ENCODE results near the gene PAXIP1. TPM values are rescaled to one million over a fixed set of nuclear protein-coding genes. Genes with fewer than 3 reads are reported as not detected.
"Not testable (repeated sequence)": the region's sequence is repeated elsewhere in the genome, so short reads cannot be mapped to it uniquely, and the experiment has no call there.

The PAXIP1 gene
- total RNA-seq, 2 donors from 2014 or later: 4.4 to 8.6 TPM

DNA sequence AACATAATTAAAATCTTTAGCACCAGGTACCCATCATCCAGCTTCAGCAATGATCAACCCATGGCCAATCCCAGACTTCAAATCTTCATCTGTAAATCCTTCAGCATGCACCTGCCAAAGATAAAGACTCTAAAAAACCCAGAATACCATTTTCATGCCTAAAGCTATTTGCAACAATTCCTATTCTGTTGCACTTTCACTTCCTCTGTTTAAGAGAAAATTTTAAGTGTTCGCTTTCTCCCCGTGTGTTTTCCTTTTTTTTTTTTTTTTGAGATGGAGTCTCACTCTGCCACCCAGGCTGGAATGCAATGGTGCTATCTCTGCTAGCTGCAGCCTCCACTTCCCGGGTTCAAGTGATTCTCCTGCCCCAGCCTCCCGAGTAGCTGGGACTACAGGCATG, 35.4 kb upstream of the PAXIP1 start:
- H3K4me1 ChIP-seq: no peaks in the 10 kb centered on the region
- intact Hi-C loops (cut with DNase I): no loop called here
- no peak overlapping the region for H3K27ac ChIP-seq
- H3K27me3 ChIP-seq: no peaks in the 10 kb centered on the region
- no peak overlapping the region for H3K4me3 ChIP-seq
- ATAC-seq (no peak), DNase-seq (no peak)
- no peaks in the 10 kb centered on the region for H3K36me3 ChIP-seq (replicated peaks in 1 of 2; ENCODE audit: insufficient read depth in 1 of 2, low read depth in 2 of 2)
- H3K9me3 ChIP-seq: no peaks in the 10 kb centered on the region
- TF ChIP-seq, protein P1, sequence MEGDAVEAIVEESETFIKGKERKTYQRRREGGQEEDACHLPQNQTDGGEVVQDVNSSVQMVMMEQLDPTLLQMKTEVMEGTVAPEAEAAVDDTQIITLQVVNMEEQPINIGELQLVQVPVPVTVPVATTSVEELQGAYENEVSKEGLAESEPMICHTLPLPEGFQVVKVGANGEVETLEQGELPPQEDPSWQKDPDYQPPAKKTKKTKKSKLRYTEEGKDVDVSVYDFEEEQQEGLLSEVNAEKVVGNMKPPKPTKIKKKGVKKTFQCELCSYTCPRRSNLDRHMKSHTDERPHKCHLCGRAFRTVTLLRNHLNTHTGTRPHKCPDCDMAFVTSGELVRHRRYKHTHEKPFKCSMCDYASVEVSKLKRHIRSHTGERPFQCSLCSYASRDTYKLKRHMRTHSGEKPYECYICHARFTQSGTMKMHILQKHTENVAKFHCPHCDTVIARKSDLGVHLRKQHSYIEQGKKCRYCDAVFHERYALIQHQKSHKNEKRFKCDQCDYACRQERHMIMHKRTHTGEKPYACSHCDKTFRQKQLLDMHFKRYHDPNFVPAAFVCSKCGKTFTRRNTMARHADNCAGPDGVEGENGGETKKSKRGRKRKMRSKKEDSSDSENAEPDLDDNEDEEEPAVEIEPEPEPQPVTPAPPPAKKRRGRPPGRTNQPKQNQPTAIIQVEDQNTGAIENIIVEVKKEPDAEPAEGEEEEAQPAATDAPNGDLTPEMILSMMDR (IDR thresholded peaks at IDR 0.05): no peak
- TF ChIP-seq POLR2A (IDR thresholded peaks at IDR 0.05): no peak
- 80 to 83% methylated on average over 4 of the region's 4 CpGs for WGBS, 2 donors

DNA sequence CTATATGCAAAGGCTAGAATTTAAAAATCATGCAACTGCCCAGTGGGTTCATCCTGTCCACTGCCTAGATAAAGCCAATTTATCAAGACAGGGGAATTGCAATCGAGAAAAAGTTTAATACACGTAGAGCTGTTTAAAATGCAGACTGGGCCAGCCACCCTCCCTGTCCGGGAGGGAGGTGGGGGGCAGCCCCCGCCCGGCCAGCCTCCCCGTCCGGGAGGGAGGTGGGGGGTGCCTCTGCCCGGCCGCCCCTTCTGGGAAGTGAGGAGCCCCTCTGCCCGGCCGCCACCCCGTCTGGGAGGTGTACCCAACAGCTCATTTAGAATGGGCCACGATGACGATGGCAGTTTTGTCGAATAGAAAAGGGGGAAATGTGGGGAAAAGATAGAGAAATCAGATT, 31.6 kb upstream of the PAXIP1 start:
- H3K27me3 ChIP-seq; H3K4me1 ChIP-seq; intact Hi-C loops (cut with DNase I); ATAC-seq; H3K4me3 ChIP-seq; DNase-seq; H3K9me3 ChIP-seq; H3K36me3 ChIP-seq (replicated peaks in 1 of 2; ENCODE audit: insufficient read depth in 1 of 2, low read depth in 2 of 2); H3K27ac ChIP-seq: not testable (repeated sequence)
- 85 to 92% methylated on average over 13 of the region's 15 CpGs for WGBS, 2 donors

DNA sequence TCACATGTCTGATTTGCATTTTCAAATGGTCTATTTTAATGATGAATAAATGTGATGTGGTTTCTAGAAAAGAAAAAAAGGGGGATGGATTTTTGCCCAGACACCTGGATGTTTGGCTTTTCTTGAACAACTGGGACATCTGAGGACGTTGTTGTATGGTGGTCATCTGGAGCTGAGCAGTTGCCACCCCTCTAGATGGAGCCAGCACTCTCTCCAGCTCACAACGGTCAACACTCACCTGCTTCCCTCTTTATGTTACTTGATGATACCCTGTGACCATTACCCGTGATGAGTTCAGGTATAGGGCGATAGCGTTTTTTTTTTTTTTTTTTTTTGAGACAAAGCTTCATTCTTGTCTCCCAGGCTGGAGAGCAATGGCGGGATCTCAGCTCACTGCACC, 30.1 kb upstream of the PAXIP1 start:
- WGBS, 2 donors: 57 to 59% methylated on average over 6 of the region's 6 CpGs
- intact Hi-C loops (cut with DNase I): no loop called here
- Histone ChIP-seq H3K36me3 (replicated peaks in 1 of 2; ENCODE audit: insufficient read depth in 1 of 2, low read depth in 2 of 2) (no peaks in the 10 kb centered on the region), H3K27me3 (no peaks in the 10 kb centered on the region), H3K9me3 (no peaks in the 10 kb centered on the region), H3K27ac (no peak overlapping the region), H3K4me3 (no peak overlapping the region), H3K4me1 (no peaks in the 10 kb centered on the region)
- DNase-seq (no peak), ATAC-seq (no peak)
- TF ChIP-seq POLR2A (IDR thresholded peaks at IDR 0.05): no peak
- TF ChIP-seq, protein P1 (IDR thresholded peaks at IDR 0.05): no peak

DNA sequence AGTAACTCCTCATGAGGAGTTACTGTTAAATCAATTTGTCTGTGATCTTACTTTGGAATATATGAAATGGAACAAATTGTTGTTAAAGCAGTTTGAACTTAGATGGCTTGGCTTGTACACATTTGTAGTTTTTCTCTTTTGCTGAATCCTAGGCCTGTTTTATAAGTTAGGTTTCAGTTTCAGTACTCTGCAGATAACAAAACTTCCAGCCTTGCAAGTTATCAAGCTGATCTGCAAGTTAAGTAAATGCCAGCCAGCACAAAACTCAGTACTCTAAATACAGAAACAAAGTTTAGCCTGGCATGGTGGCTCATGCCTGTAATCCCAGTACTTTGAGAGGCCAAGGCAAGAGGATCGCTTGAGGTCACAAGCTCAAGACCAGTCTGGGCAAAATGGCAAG, 25.0 kb upstream of the PAXIP1 start:
- TF ChIP-seq, protein P1 (IDR thresholded peaks at IDR 0.05): no peak
- TF ChIP-seq POLR2A (IDR thresholded peaks at IDR 0.05): no peak
- Histone ChIP-seq H3K27ac (no peak overlapping the region), H3K36me3 (replicated peaks in 1 of 2; ENCODE audit: insufficient read depth in 1 of 2, low read depth in 2 of 2) (no peaks in the 10 kb centered on the region), H3K4me1 (no peaks in the 10 kb centered on the region), H3K9me3 (no peaks in the 10 kb centered on the region), H3K4me3 (no peak overlapping the region), H3K27me3 (no peaks in the 10 kb centered on the region)
- intact Hi-C loops (cut with DNase I): no loop called here
- ATAC-seq (no peak), DNase-seq (no peak)
- 86 to 100% methylated on average over 1 of the region's 1 CpG for WGBS, 2 donors

DNA sequence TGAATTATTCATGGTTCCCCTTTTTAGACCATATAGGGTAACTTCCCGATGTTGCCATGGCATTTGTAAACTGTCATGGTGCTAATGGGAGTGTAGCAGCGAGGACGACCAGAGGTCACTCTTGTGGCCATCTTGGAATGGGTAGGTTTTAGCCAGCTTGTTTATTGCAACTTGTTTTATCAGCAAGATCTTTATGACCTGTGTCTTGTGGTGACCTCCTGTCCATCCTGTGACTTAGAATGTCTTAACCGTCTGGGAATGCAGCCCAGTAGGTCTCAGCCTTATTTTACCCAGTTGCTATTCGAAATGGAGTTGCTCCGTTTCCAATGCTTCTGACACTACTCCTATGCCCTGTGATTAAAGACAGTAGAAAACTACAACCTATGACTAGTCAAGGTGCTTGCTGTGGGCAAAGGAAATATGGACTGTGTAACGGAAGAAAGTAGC, 18.8 kb upstream of the PAXIP1 start:
- 64 to 76% methylated on average over 7 of the region's 7 CpGs for WGBS, 2 donors
- H3K9me3 ChIP-seq: no peaks in the 10 kb centered on the region

More for the DNA sequence above, 18.8 kb upstream of the PAXIP1 start:
- intact Hi-C loops (cut with DNase I): no loop called here
- TF ChIP-seq, protein P1 (IDR thresholded peaks at IDR 0.05): no peak
- no peak for TF ChIP-seq POLR2A (IDR thresholded peaks at IDR 0.05)
- Histone ChIP-seq H3K36me3 (replicated peaks in 1 of 2; ENCODE audit: insufficient read depth in 1 of 2, low read depth in 2 of 2) (no peaks in the 10 kb centered on the region), H3K4me1 (no peaks in the 10 kb centered on the region), H3K27ac (no peak overlapping the region), H3K4me3 (no peak overlapping the region), H3K27me3 (no peaks in the 10 kb centered on the region)
- DNase-seq (no peak), ATAC-seq (no peak)
